CD4-positive, alpha-beta memory T cell (primary cell): Measurements from ENCODE around the gene KLK14. TPM values are rescaled to one million over a fixed set of nuclear protein-coding genes. Genes with fewer than 3 reads are reported as not detected.
A peak's percentile ranks its signal among the peaks of the same experiment; 100 is the strongest.

Source experiments
- CTCF ChIA-PET: fragments of 350-600 bp; sonication (Branson Sonifier 250); formaldehyde crosslinking; loops from one replicate; lab custom pipeline; 2021; ENCODE audit warnings: inconsistent platforms; ENCODE audit not compliant: partially characterized antibody; lab: Charles Lee
- POLR2A ChIA-PET: fragments of 350-600 bp; sonication (Branson Sonifier 250); formaldehyde crosslinking; loops from one replicate; lab custom pipeline; 2021; ENCODE audit not compliant: partially characterized antibody; lab: Charles Lee
- DNase-seq, 5 donors: peaks; one replicate each; pipeline versions ENCODE4 v3.0.0 to v3.0.0-alpha.2; 2020 to 2022; ENCODE audit warnings: mixed read lengths in 1 of 5
- H3K27ac ChIP-seq: one replicate; pipeline ENCODE4 v1.7.0; 2013; ENCODE audit warnings: low read depth, low read length
- H3K27me3 ChIP-seq: 2 replicates; pipeline ENCODE4 v1.7.0; 2013; ENCODE audit warnings: mild to moderate bottlenecking, low read length, moderate library complexity; ENCODE audit not compliant: insufficient read depth
- H3K36me3 ChIP-seq: 2 replicates; pipeline ENCODE4 v1.7.0; 2013; ENCODE audit warnings: mild to moderate bottlenecking, low read length, moderate library complexity; ENCODE audit not compliant: insufficient read depth
- H3K4me1 ChIP-seq: 2 replicates; pipeline ENCODE4 v1.7.0; 2013; ENCODE audit warnings: mild to moderate bottlenecking, low read length, moderate library complexity; ENCODE audit not compliant: insufficient read depth
- H3K4me3 ChIP-seq, 2 donors: one replicate each; pipeline ENCODE4 v1.7.0; 2013; ENCODE audit warnings: low read length in 2 of 2, mild to moderate bottlenecking in 1 of 2
- H3K9me3 ChIP-seq, 2 donors: one replicate each; pipeline ENCODE4 v1.7.0; 2013; ENCODE audit warnings: low read length in 2 of 2, control low read depth in 1 of 2; ENCODE audit not compliant: control insufficient read depth in 1 of 2
- H3K27ac Mint-ChIP-seq, 7 donors: one replicate each; pipeline ENCODE4 v1.8.0; 2020 to 2021; ENCODE audit warnings: mixed read lengths in 7 of 7, mild to moderate bottlenecking in 6 of 7, inconsistent platforms in 3 of 7, moderate library complexity in 3 of 7
- H3K27me3 Mint-ChIP-seq, 2 donors: one replicate each; pipeline ENCODE4 v1.8.0; 2020 to 2021; ENCODE audit warnings: mixed read lengths in 2 of 2
- H3K36me3 Mint-ChIP-seq, 2 donors: one replicate each; pipeline ENCODE4 v1.8.0; 2020 to 2021; ENCODE audit warnings: mixed read lengths in 2 of 2, inconsistent platforms in 1 of 2, mild to moderate bottlenecking in 1 of 2
- H3K4me1 Mint-ChIP-seq, 4 donors: one replicate each; pipeline ENCODE4 v1.8.0; 2020 to 2021; ENCODE audit warnings: mixed read lengths in 4 of 4, mild to moderate bottlenecking in 1 of 4
- H3K4me3 Mint-ChIP-seq, 8 donors: one replicate each; pipeline ENCODE4 v1.8.0; 2020 to 2021; ENCODE audit warnings: mixed read lengths in 8 of 8, mild to moderate bottlenecking in 7 of 8, moderate library complexity in 6 of 8, inconsistent platforms in 3 of 8
- H3K9me3 Mint-ChIP-seq, 8 donors: one replicate each; pipeline ENCODE4 v1.8.0; 2020 to 2021; ENCODE audit warnings: mixed read lengths in 8 of 8, mild to moderate bottlenecking in 5 of 8, inconsistent platforms in 3 of 8, moderate library complexity in 1 of 8
- intact Hi-C: fragments of 100-400 bp; cut with micrococcal nuclease; formaldehyde crosslinking; loops from one replicate; pipeline ENCODE4 v1.15.1; 2023
- polyA plus RNA-seq, 2 donors: library from polyadenylated mRNA; unstranded; fragments of 300-500 nt; fragmentation: Illumina TruSeq; gene quantifications; one replicate each; pipeline ENCODE4 v1.2.3, GENCODE V29; 2021
- total RNA-seq, 2 experiments: library from RNA; stranded (reverse); gene quantifications; one replicate each; pipeline ENCODE4 v1.2.3, GENCODE V29; 2021

KLK14 gene
- total and polyA plus RNA-seq, 4 experiments from 2014 or later = 1.1 TPM; not detected in 3

- ChIA-PET POLR2A (no interaction called here), CTCF (no interaction called here)
- peaks cover 0 to 4% (median 0%) of the 10 kb centered on the region in 8 donors for H3K9me3 Mint-ChIP-seq
- no peak overlapping the region for H3K4me3 ChIP-seq
- no peaks in the 10 kb centered on the region for H3K36me3 ChIP-seq
- H3K4me1 Mint-ChIP-seq = peaks cover 47 to 91% (median 68%) of the 10 kb centered on the region in 4 donors
- DNase-seq = no peak
- intact Hi-C loops = no loop called here
- H3K27me3 ChIP-seq = no peaks in the 10 kb centered on the region
- no peaks in the 10 kb centered on the region for H3K9me3 ChIP-seq
- no peaks in the 10 kb centered on the region for H3K27me3 Mint-ChIP-seq
- peak overlapping the region; percentile 68 to 94 (median 86) for H3K27ac Mint-ChIP-seq
- peaks cover 85% of the 10 kb centered on the region for H3K4me1 ChIP-seq
- peak overlapping the region in 5 of 8 donors; percentile 66 to 85 (median 73) for H3K4me3 Mint-ChIP-seq
- peaks cover 6% of the 10 kb centered on the region in 2 donors for H3K36me3 Mint-ChIP-seq
- no peak overlapping the region for H3K27ac ChIP-seq
These were observed 42.9 kb upstream of the KLK14 start for GRCh38 chr19:51125421-51126075.

- H3K9me3 ChIP-seq = no peaks in the 10 kb centered on the region
- H3K27me3 ChIP-seq = no peaks in the 10 kb centered on the region
- peak within 1 kb of the TSS; percentile 57 to 87 (median 84) for H3K4me3 Mint-ChIP-seq
- ChIA-PET POLR2A (interaction anchor here (1.1 to 1.8 kb wide), 2 partner anchors 7 to 9 kb away, joined by 4 to 6 read pairs; no protein-coding TSS in a partner anchor), CTCF (interaction anchor here (1.5 kb wide), 1 partner anchor 24 kb away, joined by 3 read pairs; no protein-coding TSS in a partner anchor)
- H3K4me3 ChIP-seq = peak within 1 kb of the TSS; percentile 37 to 43
- H3K36me3 ChIP-seq = no peaks in the 10 kb centered on the region
- no peaks in the 10 kb centered on the region for H3K27me3 Mint-ChIP-seq
- peaks cover 0 to 4% (median 0%) of the 10 kb centered on the region in 8 donors for H3K9me3 Mint-ChIP-seq
- DNase-seq = no peak
- peak within 1 kb of the TSS; percentile 81 to 94 (median 92) for H3K27ac Mint-ChIP-seq
- peaks cover 78% of the 10 kb centered on the region for H3K4me1 ChIP-seq
- H3K36me3 Mint-ChIP-seq = peaks cover 5 to 6% of the 10 kb centered on the region in 2 donors
- intact Hi-C loops = no loop called here
- peaks cover 51 to 90% (median 69%) of the 10 kb centered on the region in 4 donors for H3K4me1 Mint-ChIP-seq
- peak within 1 kb of the TSS; percentile 22 for H3K27ac ChIP-seq
These were observed 42.0 kb upstream of the KLK14 start, which contains the start of gene SIGLEC9 for GRCh38 chr19:51124729-51125128. SIGLEC9 (plus strand) TSS chr19:51124906; CDS start chr19:51124975, 69 bp downstream.

GRCh38 chr19:51124216-51124615 is 41.5 kb upstream of the KLK14 start:
- Mint-ChIP-seq H3K4me1 (peaks cover 51 to 92% (median 69%) of the 10 kb centered on the region in 4 donors), H3K4me3 (peak overlapping the region in 7 of 8 donors; percentile 78 to 87 (median 84)), H3K36me3 (peaks cover 5 to 6% of the 10 kb centered on the region in 2 donors), H3K9me3 (peaks cover 0 to 4% (median 0%) of the 10 kb centered on the region in 8 donors), H3K27ac (peak overlapping the region; percentile 78 to 94 (median 92)), H3K27me3 (no peaks in the 10 kb centered on the region)
- ChIA-PET CTCF (interaction anchor here (1.0 to 1.5 kb wide), 2 partner anchors 23 to 34 kb away, joined by 3 read pairs; no protein-coding TSS in a partner anchor), POLR2A (interaction anchor here (0.9 to 1.8 kb wide), 4 partner anchors 8 to 34 kb away, joined by 3 to 6 read pairs (median 4); no protein-coding TSS in a partner anchor)
- DNase-seq = no peak
- peaks cover 78% of the 10 kb centered on the region for H3K4me1 ChIP-seq
- intact Hi-C loops = no loop called here
- peak overlapping the region; percentile 37 to 43 for H3K4me3 ChIP-seq
- H3K36me3 ChIP-seq = no peaks in the 10 kb centered on the region
- H3K27me3 ChIP-seq = no peaks in the 10 kb centered on the region
- peak overlapping the region; percentile 22 for H3K27ac ChIP-seq
- H3K9me3 ChIP-seq = no peaks in the 10 kb centered on the region

GRCh38 chr19:51123802-51124201 is 41.1 kb upstream of the KLK14 start:
- no peaks in the 10 kb centered on the region for H3K27me3 Mint-ChIP-seq
- peak overlapping the region; percentile 78 to 94 (median 90) for H3K27ac Mint-ChIP-seq
- intact Hi-C loops = loop anchor here (1.0 kb wide), 1 partner anchor 16 kb away; the partner anchor contains the start of gene CTU1
- Histone ChIP-seq H3K4me1 (peaks cover 76% of the 10 kb centered on the region), H3K27me3 (no peaks in the 10 kb centered on the region), H3K4me3 (peak overlapping the region; percentile 37 to 43), H3K36me3 (no peaks in the 10 kb centered on the region), H3K9me3 (no peaks in the 10 kb centered on the region), H3K27ac (peak overlapping the region; percentile 22)
- no peak for DNase-seq
- POLR2A ChIA-PET = interaction anchor here (0.9 to 2.3 kb wide), 5 partner anchors 8 to 34 kb away, joined by 3 to 8 read pairs (median 4); no protein-coding TSS in a partner anchor
- peaks cover 52 to 92% (median 71%) of the 10 kb centered on the region in 4 donors for H3K4me1 Mint-ChIP-seq
- peaks cover 5 to 6% of the 10 kb centered on the region in 2 donors for H3K36me3 Mint-ChIP-seq
- H3K4me3 Mint-ChIP-seq = peak overlapping the region; percentile 68 to 87 (median 84)
- CTCF ChIA-PET = interaction anchor here (1.0 to 1.5 kb wide), 2 partner anchors 23 to 34 kb away, joined by 3 read pairs; no protein-coding TSS in a partner anchor
- peaks cover 0 to 4% (median 0%) of the 10 kb centered on the region in 8 donors for H3K9me3 Mint-ChIP-seq

GRCh38 chr19:51123381-51123800 is 40.7 kb upstream of the KLK14 start:
- H3K36me3 Mint-ChIP-seq = peaks cover 5 to 6% of the 10 kb centered on the region in 2 donors
- DNase-seq = peak; percentile 64 to 72 (median 69)

GRCh38 chr19:51122112-51122981 is 39.7 kb upstream of the KLK14 start:
- H3K4me3 ChIP-seq = peak overlapping the region in 1 of 2 donors; percentile 42
- H3K36me3 ChIP-seq = no peaks in the 10 kb centered on the region
- intact Hi-C loops = no loop called here
- H3K27me3 ChIP-seq = no peaks in the 10 kb centered on the region
- Mint-ChIP-seq H3K36me3 (peaks cover 3 to 5% of the 10 kb centered on the region in 2 donors), H3K27ac (peak overlapping the region; percentile 24 to 84 (median 78)), H3K9me3 (peaks cover 0 to 4% (median 0%) of the 10 kb centered on the region in 8 donors), H3K4me3 (peak overlapping the region; percentile 26 to 84 (median 56)), H3K27me3 (no peaks in the 10 kb centered on the region), H3K4me1 (peaks cover 46 to 81% (median 62%) of the 10 kb centered on the region in 4 donors)
- no peak for DNase-seq
- ChIA-PET POLR2A (interaction anchor here (1.0 to 2.3 kb wide), 2 partner anchors 12 to 14 kb away, joined by 4 to 8 read pairs; partner anchors contain the start of gene CTU1), CTCF (interaction anchor here (2.2 kb wide), 1 partner anchor 36 kb away, joined by 6 read pairs; no protein-coding TSS in a partner anchor)
- H3K9me3 ChIP-seq = no peaks in the 10 kb centered on the region
- H3K4me1 ChIP-seq = peaks cover 62% of the 10 kb centered on the region
- H3K27ac ChIP-seq = no peak overlapping the region

More at GRCh38 chr19:51123381-51123800, 40.7 kb upstream of the KLK14 start:
- Mint-ChIP-seq H3K4me3 (peak overlapping the region; percentile 68 to 87 (median 84)), H3K27ac (peak overlapping the region; percentile 78 to 94 (median 90)), H3K9me3 (peaks cover 0 to 4% (median 0%) of the 10 kb centered on the region in 8 donors), H3K4me1 (peaks cover 48 to 89% (median 68%) of the 10 kb centered on the region in 4 donors), H3K27me3 (no peaks in the 10 kb centered on the region)
- Histone ChIP-seq H3K36me3 (no peaks in the 10 kb centered on the region), H3K27ac (peak overlapping the region; percentile 22), H3K27me3 (no peaks in the 10 kb centered on the region), H3K4me1 (peaks cover 72% of the 10 kb centered on the region), H3K9me3 (no peaks in the 10 kb centered on the region), H3K4me3 (peak overlapping the region; percentile 42 to 43)
- intact Hi-C loops = loop anchor here (1.0 kb wide), 1 partner anchor 15 kb away; the partner anchor contains the start of gene CTU1
- CTCF ChIA-PET = interaction anchor here (1.0 to 1.5 kb wide), 2 partner anchors 22 to 34 kb away, joined by 3 read pairs; no protein-coding TSS in a partner anchor
- POLR2A ChIA-PET = interaction anchor here (0.9 to 2.3 kb wide), 4 partner anchors 9 to 34 kb away, joined by 3 to 8 read pairs (median 5); no protein-coding TSS in a partner anchor
